Right atrium auricular region (tissue), 2 donors: ENCODE results near the gene GRPEL1. TPM values are rescaled to one million over a fixed set of nuclear protein-coding genes. Genes with fewer than 3 reads are reported as not detected.

Source experiments
- DNase-seq: peaks from one replicate; pipeline ENCODE4 v3.0.0-alpha.2; 2019; ENCODE audit warnings: low spot score
- H3K27ac ChIP-seq, 2 donors: fragments of 200-600 bp; sonication (generic); 1 replicate in 1 of 2; 2 replicates in 1 of 2; pipeline ENCODE4 v1.5.1; 2016 to 2019
- H3K27me3 ChIP-seq, 2 donors: fragments of 200-600 bp; sonication (generic); one replicate each; pipeline versions ENCODE4 v1.5.1 to v1.6.0; 2017 to 2019
- H3K36me3 ChIP-seq: fragments of 200-600 bp; sonication (generic); one replicate; pipeline ENCODE4 v1.5.1; 2016
- H3K4me1 ChIP-seq, 2 donors: fragments of 200-600 bp; sonication (generic); one replicate each; pipeline versions ENCODE4 v1.5.1 to v1.6.0; 2017 to 2019
- H3K4me3 ChIP-seq, 2 donors: fragments of 200-600 bp; sonication (generic); 1 replicate in 1 of 2; 2 replicates in 1 of 2; pipeline ENCODE4 v1.5.1; 2017 to 2019; ENCODE audit warnings: mild to moderate bottlenecking in 1 of 2, moderate library complexity in 1 of 2
- H3K9me3 ChIP-seq, 2 donors: fragments of 200-600 bp; sonication (generic); one replicate each; pipeline ENCODE4 v1.5.1; 2019
- total RNA-seq, 2 donors: library from RNA; depleted of rRNA; stranded (reverse); fragments of >200 nt; gene quantifications; one replicate each; pipeline ENCODE4 v1.1.0, GENCODE V29; 2016
- TF ChIP-seq, protein P1 (sequence below), 2 donors: fragments of 200-600 bp; sonication (generic); IDR thresholded peaks; one replicate each; pipeline ENCODE4 v1.5.1; 2019; ENCODE audit warnings: antibody characterized with exemption in 2 of 2

Gene GRPEL1
- total RNA-seq, 2 donors from 2014 or later: 17.8 to 18.4 TPM

DNA sequence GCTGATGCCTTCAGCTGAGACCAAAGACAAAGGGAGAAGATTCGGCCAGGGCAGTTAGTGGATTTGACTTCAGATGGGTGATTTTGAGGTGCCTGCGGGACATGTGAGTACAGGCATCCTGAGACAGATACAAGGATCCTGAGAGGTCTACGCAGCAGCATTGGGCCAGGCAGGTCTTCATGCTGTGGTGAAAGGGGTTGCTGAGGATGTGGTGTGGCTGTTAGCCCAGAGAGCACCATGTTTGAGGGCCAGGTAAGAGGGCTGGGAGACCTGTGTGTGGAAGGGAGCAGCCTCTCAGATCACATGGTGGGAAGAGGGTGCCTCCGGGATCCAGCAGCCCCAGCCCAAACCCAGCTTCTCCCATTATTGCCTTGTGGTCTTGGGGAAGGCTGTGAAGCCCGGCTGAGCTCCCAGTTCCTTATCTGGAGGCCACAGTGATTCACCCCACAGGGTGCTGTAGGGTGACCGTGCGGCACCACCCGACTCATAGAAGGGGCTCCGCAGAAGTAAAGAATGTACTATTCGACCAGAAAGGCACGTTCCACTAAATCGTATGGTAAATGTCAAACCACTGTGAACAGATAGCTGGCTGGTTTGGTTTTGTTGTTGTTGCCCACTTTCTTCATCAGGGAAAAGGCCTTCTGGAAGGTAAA is 52.4 kb downstream of the GRPEL1 start:
- no peak overlapping the region for H3K4me3 ChIP-seq
- H3K27ac ChIP-seq: no peak overlapping the region
- H3K36me3 ChIP-seq: peaks cover 63% of the 10 kb centered on the region
- H3K27me3 ChIP-seq: no peaks in the 10 kb centered on the region
- TF ChIP-seq, protein P1, sequence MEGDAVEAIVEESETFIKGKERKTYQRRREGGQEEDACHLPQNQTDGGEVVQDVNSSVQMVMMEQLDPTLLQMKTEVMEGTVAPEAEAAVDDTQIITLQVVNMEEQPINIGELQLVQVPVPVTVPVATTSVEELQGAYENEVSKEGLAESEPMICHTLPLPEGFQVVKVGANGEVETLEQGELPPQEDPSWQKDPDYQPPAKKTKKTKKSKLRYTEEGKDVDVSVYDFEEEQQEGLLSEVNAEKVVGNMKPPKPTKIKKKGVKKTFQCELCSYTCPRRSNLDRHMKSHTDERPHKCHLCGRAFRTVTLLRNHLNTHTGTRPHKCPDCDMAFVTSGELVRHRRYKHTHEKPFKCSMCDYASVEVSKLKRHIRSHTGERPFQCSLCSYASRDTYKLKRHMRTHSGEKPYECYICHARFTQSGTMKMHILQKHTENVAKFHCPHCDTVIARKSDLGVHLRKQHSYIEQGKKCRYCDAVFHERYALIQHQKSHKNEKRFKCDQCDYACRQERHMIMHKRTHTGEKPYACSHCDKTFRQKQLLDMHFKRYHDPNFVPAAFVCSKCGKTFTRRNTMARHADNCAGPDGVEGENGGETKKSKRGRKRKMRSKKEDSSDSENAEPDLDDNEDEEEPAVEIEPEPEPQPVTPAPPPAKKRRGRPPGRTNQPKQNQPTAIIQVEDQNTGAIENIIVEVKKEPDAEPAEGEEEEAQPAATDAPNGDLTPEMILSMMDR (IDR thresholded peaks at IDR 0.05): no peak
- no peak for DNase-seq
- H3K4me1 ChIP-seq: no peaks in the 10 kb centered on the region
- no peaks in the 10 kb centered on the region for H3K9me3 ChIP-seq

DNA sequence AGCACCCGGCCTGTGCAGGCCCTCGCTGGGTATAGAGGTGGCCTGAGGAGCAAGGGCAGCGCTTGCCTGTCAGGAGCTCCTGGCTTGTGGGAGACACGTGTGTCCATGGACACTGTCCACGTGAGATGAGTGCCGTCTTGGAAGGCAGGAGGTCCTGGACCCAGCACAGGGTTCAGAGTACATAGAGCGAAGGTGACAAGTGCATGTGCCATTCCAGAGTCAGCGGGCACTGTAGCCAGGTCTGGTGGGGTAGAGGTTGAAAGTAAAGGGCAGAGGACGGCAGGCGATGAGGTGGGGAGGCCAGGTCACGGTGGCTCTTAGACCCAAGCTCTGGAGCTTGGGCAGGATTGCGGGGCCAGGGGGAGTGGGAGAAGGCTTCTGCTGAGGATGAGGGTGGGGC is 53.0 kb downstream of the GRPEL1 start:
- Histone ChIP-seq H3K4me3 (no peak overlapping the region), H3K9me3 (no peaks in the 10 kb centered on the region), H3K4me1 (no peaks in the 10 kb centered on the region), H3K36me3 (peaks cover 64% of the 10 kb centered on the region), H3K27me3 (no peaks in the 10 kb centered on the region), H3K27ac (no peak overlapping the region)
- TF ChIP-seq, protein P1 (IDR thresholded peaks at IDR 0.05): no peak
- no peak for DNase-seq

DNA sequence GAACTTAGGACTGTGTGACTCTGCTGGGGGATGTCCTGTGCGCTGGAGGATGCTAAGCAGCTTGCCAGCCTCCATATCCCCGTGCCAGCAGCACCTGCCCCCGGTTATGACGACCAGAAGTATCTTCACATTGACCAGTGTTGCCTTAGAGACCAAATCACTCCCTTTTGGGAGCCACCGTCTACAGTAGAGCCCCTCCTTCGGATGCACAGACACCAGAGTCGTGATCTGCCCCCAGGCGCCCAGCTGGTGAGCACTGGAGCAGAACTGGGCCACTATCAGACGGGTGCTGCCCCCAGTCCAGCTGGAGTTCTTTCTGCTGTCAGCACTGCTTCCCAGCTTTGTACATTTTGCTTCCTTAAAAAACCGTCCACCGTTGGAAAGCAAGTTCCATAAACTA is 54.7 kb downstream of the GRPEL1 start:
- TF ChIP-seq, protein P1 (IDR thresholded peaks at IDR 0.05): no peak
- Histone ChIP-seq H3K4me1 (no peaks in the 10 kb centered on the region), H3K27ac (no peak overlapping the region), H3K4me3 (no peak overlapping the region), H3K9me3 (no peaks in the 10 kb centered on the region), H3K27me3 (no peaks in the 10 kb centered on the region), H3K36me3 (peaks cover 60% of the 10 kb centered on the region)
- no peak for DNase-seq

DNA sequence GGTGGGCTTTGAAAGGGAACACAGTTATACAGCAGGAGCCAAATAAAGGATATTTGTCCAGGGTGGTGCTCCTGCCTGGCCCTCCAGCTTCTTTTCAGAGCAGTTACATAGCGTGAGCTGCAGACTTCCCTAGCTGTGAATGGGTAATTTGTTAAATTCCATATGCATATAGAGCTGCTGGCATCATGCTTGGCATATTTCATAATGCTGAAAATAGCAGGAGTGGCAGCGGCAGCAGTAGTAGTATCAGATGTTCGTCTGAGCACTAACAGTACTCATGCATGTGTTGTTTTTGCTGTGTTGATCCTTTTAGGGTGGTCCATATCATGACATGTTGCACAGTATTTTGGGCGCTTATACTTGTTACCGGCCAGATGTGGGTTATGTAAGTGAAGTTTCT is 58.3 kb downstream of the GRPEL1 start:
- H3K27ac ChIP-seq: no peak overlapping the region

More for the DNA sequence above, 58.3 kb downstream of the GRPEL1 start:
- Histone ChIP-seq H3K9me3 (no peaks in the 10 kb centered on the region), H3K27me3 (no peaks in the 10 kb centered on the region), H3K4me1 (no peaks in the 10 kb centered on the region), H3K36me3 (peaks cover 51% of the 10 kb centered on the region), H3K4me3 (no peak overlapping the region)
- no peak for DNase-seq
- TF ChIP-seq, protein P1 (IDR thresholded peaks at IDR 0.05): no peak

Other genes with a start within 250 kb of the GRPEL1 start
- 10 to 100 TPM; 33.7 to 34.0 TPM for gene TBC1D14, start 158.2 kb downstream of the GRPEL1 start, total RNA-seq
- 10 to 100 TPM; 20.8 to 27.0 TPM for gene TADA2B, start 24.7 kb downstream of the GRPEL1 start, total RNA-seq
- 1 to 10 TPM; 1.5 to 1.7 TPM for gene SORCS2, start 124.5 kb upstream of the GRPEL1 start, total RNA-seq